Cerebellar nuclear complex (tissue), 1 donor: ENCODE measurements around the gene UBXN6.

Experiments used
- DNase-seq, 2 experiments: peaks; one replicate each; lab custom pipeline; 2025; lab: John Stamatoyannopoulos, UW

The UBXN6 gene

DNA sequence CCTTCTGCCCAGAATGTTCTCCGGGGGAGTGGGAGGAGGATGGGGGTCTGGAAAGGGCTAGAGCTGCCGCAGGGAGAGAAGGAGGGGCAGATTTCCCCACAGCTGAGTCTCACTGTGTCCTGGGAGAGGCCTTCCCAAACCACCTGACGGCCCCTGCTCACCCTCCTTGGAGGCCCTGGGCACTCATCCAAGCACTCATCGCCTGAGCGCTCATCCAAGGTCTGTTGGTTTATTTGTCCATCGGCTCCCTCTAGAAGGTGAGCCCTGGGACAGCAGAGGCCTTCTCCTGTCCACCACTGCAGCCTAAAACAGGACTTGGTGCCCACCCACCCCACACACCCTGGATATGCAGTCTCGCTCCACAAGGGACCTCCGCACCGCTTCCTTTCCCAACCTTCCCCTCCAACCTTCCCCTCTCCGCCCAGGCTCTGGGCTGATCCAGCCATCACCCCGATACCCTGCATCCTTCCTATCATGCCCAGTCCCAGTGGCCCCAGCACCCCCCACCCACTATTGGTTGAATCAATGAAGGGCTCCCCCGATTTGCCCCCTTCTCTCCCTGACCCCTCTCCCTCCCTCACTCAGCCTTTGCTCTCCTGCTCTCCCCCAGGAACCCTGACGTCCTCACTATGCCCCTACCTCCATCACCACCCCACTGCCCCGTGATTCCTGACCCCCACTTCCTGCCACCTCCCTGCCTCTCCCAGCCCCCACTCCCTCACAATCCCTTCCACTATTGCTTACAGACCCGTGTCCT lies 1.7 kb downstream of the UBXN6 start:
- DNase-seq, result peak; percentile 44 to 83

DNA sequence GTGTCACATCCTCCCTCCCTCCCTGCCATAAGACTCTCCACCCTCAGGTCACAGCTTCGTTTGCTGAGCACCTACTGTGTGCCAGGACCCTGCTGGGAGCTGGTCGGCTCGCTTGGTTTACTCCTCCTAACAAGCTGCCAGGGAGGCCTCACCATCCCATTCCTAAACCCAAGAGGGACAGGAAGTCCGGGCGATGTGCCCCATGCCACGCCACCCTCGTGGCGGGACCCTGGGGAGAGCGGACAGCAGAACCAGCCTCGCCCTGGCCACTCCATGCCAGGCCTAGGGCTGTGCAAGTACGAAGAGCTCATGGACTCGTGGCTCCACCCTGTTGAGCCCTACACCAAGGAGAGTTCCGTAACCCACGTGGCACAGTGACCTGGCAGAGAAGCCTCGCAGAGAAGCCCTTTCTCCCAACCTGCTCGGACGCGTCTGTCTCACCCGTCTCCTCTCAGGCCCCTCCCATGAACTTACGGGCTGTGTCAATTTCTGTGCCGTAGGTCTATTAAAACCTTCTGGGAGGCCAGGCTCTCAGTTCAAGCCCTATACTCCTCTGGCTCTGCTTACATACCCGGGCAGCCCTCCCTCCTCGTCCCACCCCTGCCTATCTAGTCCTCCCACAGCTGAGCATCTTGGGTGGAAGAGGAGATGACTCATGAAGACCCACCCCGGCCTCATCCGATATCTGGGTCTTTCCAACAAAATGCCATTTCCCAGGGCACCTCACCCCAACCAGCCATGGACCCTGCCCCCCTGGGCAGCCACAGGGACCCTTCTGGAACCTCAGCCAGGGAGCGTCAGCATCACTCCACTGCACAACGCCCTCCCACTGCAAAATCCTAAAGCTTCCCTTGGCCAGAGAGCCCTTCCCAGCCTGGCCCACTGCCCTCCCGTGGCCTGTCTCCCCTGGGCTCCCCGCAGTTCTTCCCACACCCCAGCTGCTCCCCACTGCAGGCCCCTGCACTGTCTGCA lies 2.6 kb downstream of the UBXN6 start:
- no peak for DNase-seq

DNA sequence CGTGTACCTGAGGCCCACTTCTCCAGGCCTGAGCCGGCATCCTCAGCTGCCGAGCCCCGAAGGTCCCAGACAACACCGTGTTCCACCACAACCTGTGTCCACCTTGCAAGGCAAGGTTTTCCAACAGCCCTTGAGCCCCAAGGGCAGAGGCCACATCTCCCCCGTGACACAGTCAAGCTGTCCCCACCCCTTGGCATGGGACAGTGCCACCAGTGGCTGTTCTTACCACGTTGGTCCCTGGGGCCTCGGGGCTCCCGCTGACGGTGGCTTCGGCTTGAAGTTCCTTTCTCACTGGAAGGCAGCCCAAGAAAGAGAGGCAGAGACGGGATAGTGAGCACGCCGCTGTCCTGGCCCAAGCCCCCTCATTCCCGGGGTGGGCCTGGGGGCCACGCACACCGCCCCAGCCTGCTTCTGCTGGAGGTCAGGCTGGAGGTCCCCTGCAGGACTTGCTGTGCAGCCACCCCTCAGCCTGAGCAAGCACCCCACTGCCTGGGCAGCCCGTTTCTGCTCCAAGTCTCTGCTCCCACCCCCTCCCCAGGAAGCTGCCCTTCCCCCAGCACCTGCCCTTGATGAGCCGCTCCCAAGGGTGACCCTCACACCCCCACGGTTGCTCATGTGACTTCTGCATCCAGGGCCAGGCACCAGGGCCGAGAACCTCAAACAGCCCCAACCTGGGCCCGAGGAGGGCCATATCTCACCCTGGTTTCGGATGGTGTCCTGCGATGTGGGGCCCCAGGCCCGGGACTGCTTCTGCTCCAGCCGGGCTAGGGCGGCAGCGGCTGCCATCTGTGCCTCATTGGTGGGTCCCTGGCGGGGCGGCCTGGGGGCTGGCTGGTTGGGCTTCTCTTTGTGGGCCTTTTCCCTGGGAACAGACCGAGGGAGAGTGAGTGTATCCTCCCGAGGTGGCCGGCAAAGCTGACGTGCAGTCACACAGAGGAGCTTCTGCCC lies 4.1 kb downstream of the UBXN6 start:
- DNase-seq, result no peak

DNA sequence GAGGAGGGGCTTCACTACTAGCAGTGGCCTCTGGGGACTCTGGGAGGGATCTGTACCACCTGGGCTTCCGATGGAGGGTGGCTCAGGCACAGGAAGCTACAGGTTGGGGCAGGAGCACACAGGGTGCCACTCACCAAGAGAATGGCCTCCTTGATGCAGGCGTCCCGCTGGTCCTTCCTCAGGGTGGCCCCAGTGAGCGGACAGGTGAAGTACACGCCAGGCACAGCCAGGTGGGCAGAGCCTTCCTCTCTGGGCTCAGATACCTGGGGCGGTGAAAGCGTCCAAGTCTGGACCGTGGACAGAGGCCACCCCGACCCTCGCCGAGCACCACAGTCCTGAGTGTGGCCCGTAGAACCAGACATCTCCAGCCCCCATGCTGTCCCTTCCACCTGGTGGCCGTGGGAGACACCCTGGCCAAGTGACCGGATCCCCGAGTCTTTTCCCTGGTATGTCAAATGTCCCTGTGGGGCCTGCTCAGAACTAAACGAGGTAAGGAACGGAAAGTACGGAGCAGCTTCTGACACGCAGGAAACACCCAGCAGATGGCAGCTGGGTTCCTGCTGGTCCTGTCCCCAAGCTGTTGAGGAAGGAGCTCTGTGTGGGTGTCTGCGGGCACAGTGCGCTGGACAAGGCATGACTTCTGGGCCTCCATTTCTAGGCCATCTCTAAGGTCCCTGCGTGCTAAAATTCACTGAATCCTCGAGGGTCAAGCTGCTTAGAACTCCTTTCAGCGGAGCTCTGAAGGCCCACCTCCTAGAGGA lies 5.2 kb downstream of the UBXN6 start:
- DNase-seq, result no peak

DNA sequence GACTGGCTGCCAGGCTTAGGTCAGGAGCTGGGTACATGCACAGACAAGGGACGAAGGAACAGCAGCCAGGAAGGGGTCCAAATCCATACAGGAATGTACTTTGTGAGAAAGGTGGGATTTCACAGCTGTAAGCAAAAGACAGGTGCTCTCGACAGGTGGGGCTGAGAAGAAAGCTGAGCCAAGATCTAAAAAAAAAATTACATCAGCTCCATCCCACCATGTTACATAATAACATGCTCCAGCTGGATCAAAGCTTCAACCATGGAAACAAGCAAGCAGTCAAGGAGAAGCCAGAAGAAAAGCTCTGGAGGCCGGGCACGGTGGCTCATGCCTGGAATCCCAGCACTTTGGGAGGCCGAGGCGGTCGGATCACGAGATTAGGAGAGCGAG lies 8.0 kb downstream of the UBXN6 start:
- DNase-seq, result no peak

DNA sequence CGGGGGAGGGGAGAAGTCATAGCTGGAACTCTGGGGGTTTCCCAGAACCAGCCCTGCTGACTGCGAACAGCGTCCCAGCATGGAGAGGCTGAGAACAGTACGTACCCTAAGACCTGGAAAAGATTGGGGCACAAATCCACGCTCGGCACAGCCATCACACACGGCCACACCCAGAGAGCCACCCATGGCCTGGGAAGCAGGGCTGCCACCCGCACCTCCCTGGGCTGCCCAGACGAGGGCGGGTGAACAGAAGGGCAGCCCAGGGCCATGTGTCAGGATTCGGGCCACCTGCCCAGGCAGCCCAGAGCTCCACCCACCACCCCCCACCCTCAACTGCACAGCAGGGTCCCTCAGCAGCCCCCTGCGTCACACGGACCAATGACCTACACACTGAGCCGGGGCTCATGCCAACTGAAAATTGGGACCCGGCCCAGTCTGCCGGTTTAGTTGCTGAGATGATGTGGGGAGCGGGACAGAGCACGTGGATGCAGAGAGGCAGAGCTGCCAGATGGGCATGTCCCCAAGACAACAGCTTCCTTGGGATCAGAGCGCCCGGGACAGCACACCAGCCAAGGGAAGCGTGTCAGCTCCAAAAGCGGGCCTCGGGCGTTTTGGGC lies 8.5 kb downstream of the UBXN6 start:
- peak; percentile 58 to 77 for DNase-seq

DNA sequence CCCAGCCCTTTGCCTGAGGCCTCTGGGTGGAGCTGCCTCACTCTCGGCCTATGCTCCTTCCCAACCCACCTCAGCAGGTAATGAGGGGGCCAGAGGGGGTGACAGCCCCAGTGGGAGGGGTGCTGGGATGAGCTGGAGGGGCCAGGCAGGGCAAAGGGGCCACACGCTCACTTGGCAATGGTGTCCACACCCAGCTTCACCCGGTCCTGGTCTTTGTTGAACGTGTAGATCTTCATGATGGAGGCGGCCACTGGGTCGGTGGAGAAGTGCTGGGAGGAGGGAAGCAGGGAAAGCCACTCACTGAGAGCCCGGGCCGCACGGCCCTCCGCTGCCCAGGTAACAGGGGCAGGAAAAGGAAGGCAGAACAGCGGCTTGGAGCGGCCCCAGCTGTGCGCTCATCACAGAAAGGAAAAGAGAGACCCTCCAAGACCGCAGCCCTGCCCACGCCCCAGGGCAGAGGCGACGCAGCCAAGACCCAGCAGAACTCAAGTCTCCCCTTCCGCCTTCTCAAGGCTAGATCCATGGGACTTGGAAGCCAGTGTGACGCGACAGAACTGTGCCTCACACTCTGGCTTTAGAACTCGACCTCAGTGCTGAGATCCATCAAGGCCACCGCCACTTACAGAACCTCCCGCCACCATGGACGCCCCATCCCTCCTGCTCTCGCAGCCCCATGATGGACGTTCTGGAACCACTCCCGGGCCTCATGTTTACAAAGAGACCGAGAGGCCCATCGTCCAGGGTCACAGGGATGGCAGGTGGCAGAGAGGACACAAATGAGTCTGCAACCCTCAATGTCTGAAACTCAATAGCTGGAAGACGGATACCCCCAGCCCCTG lies 9.2 kb downstream of the UBXN6 start:
- DNase-seq, result no peak

DNA sequence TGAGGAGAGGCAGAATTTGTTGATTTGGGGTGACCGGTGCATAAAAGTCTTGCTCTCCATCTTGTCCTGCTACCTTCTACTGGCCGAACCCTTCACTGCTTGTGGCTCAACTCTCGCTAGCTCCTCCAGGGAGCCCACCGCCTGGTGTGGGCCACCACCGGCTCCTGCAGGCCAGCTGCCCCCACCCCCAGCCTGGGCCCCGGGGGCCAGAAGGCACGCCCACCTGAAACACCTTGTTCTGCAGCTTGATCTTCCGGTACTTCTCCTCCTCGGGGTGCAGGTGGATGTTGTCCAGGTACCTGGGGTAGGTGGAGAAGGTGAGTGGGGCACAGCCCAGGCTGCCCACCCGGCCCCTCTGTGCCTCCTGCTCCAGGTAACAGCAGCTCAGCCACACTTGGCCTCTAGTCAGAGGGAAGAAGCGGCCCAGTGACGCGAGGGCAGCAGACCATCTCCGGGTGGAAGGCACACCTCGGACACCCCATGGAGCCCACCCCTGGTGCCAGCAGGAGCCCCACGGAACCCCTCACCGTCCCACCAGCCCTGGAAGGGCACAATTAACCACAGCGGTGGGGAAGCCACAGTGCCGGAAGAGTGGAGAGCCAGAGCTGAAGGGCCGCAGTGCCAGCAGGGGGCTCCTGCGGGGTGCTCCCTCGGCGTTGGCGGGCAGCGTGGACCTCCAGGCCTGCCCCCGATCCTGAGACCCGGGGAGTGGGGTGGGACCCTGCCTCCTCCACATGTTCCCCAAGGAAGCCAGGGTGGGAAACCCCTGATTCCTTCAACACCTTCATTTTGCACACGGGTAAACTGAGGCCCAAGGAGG lies 10.1 kb downstream of the UBXN6 start:
- DNase-seq, result no peak

DNA sequence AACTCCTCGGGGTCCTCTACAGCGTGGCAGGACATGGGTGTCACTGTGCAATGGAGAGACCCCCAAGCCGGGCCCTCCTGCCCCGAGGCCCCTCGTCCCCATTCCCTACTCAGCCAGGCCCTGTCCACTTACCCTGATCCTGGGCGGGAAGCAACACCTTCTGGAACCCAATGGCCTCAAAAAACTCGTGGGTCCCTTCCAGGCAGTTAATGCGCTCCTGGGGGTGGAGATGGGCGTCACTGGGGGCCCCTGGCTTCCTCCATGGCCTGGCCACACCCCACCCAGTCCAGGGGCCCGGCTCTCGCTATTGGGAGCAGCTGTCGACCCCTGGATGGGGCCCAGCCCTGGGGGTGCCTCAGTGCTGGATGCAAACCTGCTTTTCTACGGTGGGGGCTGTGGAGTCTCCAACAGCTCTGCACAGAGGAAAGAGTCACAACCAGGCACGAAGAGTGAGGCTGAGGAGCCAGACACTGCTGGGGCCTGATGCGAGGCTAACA lies 10.8 kb downstream of the UBXN6 start:
- no peak for DNase-seq

DNA sequence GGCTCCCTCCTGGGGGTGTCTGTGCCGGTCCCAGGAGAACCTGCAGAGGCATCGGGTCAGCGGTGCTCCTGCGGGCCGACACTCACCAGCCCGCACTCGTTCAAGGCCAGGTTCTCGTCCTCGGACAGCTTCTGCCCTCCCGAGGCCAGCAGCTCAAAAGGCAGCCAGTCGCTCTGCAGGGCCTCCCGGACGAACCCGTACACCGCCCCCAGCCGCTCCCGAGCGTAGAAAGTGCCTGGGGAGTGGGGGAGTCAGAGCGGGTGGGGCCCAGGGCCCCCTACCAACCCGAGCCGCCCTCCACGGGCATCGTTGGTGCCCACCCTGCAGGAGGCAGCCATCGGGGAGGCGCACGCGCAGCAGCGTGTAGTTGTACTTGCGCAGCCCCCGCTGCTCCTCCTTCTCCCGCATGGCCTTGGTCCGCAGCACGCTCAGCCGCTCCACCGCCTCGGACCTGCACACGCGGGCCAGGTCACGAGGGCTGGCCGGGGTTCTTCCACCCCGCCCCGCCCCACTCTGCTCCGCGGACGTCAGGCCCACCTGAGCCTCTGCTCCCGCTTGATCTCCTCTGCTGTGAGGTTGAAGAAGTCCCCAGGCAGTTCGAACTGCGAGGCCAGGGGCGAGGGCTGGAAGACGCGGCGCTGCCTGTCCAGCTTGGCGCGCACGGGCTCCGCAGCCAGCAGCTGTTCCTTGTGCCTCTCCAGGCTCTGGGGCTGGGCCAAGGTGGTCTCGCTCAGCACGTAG lies 11.5 kb downstream of the UBXN6 start:
- DNase-seq, result no peak

DNA sequence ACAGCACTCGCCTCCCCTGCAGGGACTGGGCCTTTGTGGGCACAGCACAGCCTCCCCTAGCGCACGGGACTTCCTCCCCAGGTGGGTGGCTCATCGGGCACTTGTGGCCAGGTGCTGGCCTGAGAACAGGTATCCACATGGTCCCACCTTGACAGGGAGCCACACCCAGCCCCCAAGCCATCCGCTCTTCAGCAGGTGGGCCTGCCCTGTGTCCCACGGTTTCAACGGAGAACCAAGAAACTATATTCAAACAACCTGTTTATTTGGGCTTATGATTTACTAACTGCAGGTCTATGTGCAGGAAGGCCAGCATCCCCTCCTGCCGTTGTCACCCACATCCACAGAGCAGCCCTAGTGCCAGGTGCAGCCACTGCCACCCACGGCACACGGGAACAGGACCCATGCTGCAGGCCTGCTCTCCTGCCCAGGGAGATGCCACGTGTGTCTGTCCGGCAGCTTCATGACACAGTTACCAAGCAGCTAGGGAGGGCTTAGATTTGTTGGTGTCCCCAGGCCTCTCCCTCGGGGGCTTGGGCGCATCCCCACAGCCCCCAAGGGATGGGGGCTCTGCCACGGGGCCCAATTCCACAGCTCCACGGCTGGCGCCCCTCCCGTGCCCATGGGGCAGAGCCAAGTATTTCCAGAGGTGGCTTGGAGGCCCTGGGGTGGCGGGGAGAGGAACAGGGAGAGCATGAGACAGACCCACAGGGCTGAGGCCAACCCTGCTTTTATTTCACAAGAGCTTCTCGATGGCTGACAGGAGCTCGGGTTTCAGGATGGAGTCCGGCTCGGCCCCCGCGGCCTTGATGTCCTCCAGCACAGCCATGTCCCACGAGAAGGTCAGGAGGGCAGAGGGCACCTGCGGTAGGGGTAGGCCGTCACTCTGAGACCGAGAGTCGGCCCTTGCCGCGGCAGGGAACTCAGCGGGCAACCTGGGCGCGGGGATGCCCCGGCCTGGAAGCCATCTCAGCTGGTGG lies 12.5 kb downstream of the UBXN6 start:
- no peak for DNase-seq

DNA sequence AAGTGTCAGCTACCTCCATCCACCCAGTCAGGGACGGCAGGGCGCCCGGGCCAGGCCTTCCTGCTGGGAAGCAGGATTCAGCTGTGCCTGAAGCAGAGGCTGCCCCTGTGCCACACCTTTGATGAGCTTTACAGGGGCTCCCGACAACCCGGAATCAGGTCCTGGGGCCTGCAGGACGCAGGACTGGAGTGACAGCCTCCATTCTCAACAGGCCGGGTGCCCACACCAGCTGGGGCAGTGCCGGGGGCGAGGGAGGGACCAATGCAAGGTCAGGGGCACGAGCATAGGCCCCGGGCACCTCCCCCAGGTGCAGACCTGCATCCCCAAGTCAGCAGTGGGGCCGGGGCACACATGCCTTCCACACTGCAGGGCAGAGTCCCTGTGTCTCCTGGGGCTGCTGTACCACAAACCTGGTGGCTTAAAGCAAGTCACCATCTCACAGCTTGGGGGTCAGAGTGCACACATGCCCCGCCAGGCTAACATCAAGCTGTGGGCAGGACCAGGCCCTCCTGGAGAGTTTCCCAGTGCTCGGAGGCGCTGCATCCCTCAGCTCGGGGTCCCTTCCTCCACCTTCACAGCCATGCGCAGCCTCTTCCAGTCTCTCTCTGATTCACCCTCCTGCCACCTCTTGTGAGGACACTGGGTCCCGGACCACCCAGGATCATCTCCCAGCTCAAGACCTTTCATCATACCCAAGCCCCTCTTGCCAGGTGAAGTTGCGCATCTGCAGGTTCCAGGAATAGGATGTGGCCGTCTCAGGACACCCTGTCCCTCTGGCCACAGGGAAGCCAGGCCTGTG lies 13.4 kb downstream of the UBXN6 start:
- DNase-seq, result no peak

DNA sequence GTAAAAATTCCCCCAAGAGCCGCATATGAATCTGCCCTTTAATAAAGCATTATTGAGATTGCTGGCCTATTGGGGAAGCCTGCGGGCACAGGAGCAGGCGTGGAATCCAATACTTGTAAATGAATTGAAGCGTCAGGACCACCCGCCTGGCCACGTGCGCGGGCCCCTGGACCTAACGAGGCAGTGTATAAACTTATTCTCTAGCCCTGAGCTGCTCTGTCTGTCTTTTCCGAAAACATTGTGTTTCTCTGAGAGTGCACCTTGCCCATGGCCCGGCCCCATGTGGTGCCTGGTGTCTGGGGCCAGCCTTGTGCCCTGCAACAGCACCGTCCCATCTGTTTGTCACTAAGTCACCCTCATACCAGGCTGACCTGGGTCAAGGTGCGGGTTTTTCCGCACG lies 14.4 kb downstream of the UBXN6 start:
- DNase-seq, result no peak

DNA sequence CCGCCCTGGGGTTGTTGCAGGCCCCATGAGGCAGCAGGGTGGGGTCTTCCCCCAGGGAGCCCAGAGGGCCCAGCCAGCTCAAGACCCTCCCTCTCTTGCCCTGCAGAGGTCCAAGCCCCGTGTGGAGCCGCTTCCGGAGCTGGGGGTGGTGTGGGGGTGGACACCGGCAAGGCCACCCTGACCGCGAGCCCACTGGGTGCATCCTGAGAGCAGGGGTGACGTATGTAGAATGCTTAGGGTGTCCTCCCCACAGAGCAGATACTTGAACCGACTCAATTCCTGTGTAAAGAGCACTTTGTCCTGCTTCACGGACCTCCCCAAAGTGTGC lies 14.8 kb downstream of the UBXN6 start:
- DNase-seq, result no peak

DNA sequence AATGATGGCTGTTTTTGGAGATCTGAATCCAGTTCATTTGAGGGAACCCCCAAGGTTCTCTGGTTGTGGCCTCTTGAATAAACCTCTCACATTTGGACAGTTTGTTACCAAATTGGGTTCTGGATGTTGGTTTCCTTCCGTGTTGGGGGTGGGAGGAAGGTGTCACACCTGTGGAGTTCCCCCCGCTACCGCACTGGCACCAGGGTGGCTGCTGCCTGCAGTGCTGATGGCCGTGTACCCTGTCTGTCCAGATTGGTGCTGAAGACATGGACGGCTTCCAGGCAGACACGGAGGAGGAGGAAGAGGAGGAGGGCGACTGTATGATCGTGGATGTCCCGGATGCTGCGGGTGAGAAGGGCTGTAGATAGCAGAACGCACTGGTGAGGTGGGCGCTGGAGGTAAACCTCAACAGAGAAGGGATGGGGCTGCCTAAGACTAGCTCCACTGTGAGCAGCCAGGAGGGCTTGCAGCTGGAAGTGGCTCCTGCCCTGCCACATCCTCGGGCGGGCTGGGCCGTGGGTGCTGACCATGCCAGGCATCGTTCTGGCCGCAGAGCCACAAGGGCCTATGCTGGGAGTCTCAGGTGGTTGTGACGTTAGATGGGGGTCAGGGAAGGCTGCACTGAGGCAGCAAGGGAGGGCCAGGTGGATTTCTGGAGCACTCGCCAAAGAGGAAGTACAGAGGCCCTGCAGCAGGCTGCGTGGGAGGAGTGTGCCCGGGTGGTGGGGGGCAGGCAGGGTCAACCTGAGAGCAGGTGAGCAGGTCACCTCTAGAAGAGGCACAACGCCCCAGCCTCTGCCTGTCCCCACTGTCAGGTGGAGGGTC lies 15.4 kb downstream of the UBXN6 start:
- DNase-seq, result no peak
